GM12864 (cell line): ENCODE measurements around the gene CGB1.

Source experiments
- DNase-seq: peaks from one replicate; pipeline ENCODE4 v3.0.0-alpha.2; 2011; ENCODE audit warnings: low read depth
- H3K4me3 ChIP-seq: 2 replicates; pipeline ENCODE4 v1.5.1; 2011; ENCODE audit warnings: mild to moderate bottlenecking, low read depth, low read length, control low read depth
- CTCF ChIP-seq: IDR thresholded peaks from 2 replicates; pipeline ENCODE4 v1.5.1; 2011; ENCODE audit warnings: low read depth, mild to moderate bottlenecking, moderate library complexity, low read length, control low read depth, inconsistent platforms; ENCODE audit errors: missing control alignments

CGB1 gene

DNA sequence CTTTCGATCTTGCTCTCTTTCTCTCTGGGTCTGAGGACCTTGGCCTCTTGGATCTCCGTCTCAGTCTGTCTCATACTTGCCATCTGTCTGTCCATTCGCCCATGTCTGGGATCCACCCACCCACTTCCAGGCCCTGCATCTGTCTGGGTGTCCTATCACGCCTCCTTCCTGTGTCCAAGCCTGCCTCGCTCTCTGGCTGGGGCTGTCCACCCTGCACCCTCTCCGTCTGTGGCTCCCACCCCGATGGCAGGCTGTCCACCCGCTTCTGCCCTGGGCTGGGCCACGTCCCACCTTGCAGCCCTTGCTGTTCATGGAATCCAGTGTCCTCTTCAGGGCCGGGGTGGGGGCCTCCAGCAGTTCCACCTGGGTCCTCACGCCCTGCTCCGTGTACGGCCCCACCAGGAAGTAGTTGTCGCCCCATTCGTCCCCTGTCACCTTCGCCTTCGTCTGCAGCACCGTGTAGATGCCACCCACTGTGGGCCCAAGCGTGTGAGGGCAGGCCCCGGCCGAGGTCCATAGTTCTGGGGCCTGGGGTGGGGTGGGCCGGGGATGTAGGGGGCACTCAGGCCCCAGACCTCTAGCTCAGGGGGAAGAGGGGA is 45.6 kb downstream of the CGB1 start:
- H3K4me3 ChIP-seq: no peak overlapping the region
- no peak for TF ChIP-seq CTCF
- DNase-seq: no peak

- H3K4me3 ChIP-seq: no peak overlapping the region
- DNase-seq: no peak
- TF ChIP-seq CTCF: no peak
Observed at GRCh38 chr19:48990400-48990799, 46.3 kb downstream of the CGB1 start.

DNA sequence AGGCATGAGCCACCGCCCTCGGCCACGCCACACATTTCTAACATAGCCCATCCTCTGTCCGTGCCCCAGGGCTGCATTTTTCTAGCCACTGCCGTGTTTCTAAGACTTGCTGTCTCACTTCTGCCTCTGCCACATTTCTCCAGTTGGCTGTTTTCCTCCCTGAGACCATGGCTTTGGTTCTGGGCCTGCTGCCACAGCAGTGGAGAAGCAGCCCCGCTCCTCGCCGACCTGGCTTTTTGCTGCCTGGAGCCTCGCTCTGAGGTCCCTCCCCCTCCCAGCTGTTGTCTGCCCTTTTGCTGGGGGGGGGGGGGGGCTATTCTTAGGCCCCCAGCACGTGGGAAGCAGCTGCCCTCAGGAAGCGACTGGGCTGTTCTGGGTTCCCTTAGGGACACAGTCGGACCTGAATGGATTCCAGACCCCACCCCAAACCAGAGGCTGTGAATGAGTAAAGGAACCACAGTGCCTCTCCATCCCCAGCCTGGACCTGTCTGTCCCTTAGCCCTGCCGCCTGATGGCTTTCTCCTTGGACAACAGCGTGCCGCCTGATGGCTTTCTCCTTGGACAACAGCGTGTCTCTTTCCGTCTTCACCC is 46.9 kb downstream of the CGB1 start:
- DNase-seq: no peak
- TF ChIP-seq CTCF: no peak
- H3K4me3 ChIP-seq: no peak overlapping the region

- no peak overlapping the region for H3K4me3 ChIP-seq
- TF ChIP-seq CTCF: no peak
- no peak for DNase-seq
Observed at GRCh38 chr19:48988860-48989259, 47.8 kb downstream of the CGB1 start.

DNA sequence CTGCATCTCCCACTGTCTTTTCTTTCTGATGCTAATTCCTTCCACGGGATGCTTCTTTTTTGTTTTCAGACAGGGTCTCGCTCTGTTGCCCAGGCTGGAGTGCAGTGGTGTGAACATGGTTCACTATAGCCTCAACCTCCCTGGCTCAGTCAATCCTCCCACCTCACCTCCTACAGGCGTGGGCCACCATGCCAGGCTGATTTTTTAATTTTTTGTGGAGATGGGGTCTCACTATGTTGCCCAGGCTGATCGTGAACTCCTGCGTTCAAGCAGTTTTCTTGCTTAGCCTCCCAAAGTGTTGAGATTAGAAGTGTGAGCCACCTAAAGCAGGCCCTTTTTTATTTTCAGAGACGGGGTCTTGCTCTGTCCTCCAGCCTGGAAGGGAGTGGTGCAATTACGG is 48.4 kb downstream of the CGB1 start:
- TF ChIP-seq CTCF: no peak

GRCh38 chr19:48987323-48987722 is 49.4 kb downstream of the CGB1 start:
- no peak for TF ChIP-seq CTCF
- no peak overlapping the region for H3K4me3 ChIP-seq
- DNase-seq: no peak

More for the DNA sequence above, 48.4 kb downstream of the CGB1 start:
- H3K4me3 ChIP-seq: no peak overlapping the region
- no peak for DNase-seq

GRCh38 chr19:48986211-48986610 is 50.5 kb downstream of the CGB1 start:
- H3K4me3 ChIP-seq: no peak overlapping the region
- no peak for TF ChIP-seq CTCF

More at GRCh38 chr19:48986211-48986610, 50.5 kb downstream of the CGB1 start:
- DNase-seq: no peak
